Lung (tissue), 13 donors: ENCODE results near the gene OPHN1. TPM values are rescaled to one million over a fixed set of nuclear protein-coding genes. Genes with fewer than 3 reads are reported as not detected.

Experiments used
- ATAC-seq: fragments of 200-7000 bp; cut with Tn5 transposase; one replicate; pipeline ENCODE4 v1.9.1; 2020; ENCODE audit warnings: moderate number of reproducible peaks; ENCODE audit not compliant: insufficient read depth, low FRiP score
- DNase-seq, 3 donors: peaks; one replicate each; pipeline ENCODE4 v3.0.0-alpha.2; 2013 to 2017
- H3K27ac ChIP-seq, 2 donors: one replicate each; pipeline ENCODE4 v1.5.1; 2013; ENCODE audit warnings: mild to moderate bottlenecking in 2 of 2, moderate library complexity in 2 of 2, control low read depth in 1 of 2, inconsistent platforms in 1 of 2, low read depth in 1 of 2, low read length in 1 of 2
- H3K27me3 ChIP-seq, 3 donors: one replicate each; pipeline ENCODE4 v1.5.1; 2013; ENCODE audit warnings: low read length in 2 of 3; ENCODE audit not compliant: control insufficient read depth in 3 of 3, insufficient read depth in 3 of 3
- H3K36me3 ChIP-seq, 4 donors: one replicate each; pipeline ENCODE4 v1.5.1; 2013; ENCODE audit warnings: low read length in 4 of 4, mild to moderate bottlenecking in 1 of 4, moderate library complexity in 1 of 4; ENCODE audit not compliant: control insufficient read depth in 4 of 4, insufficient read depth in 4 of 4
- H3K4me1 ChIP-seq, 5 donors: one replicate each; pipeline ENCODE4 v1.5.1; 2013; ENCODE audit warnings: low read length in 5 of 5, mild to moderate bottlenecking in 2 of 5, moderate library complexity in 1 of 5; ENCODE audit not compliant: control insufficient read depth in 5 of 5, insufficient read depth in 5 of 5
- H3K4me3 ChIP-seq: one replicate; pipeline ENCODE4 v1.5.1; 2013; ENCODE audit warnings: mild to moderate bottlenecking, control low read depth, moderate library complexity
- H3K9ac ChIP-seq, 2 donors: one replicate each; pipeline ENCODE4 v1.5.1; 2013; ENCODE audit warnings: low read length in 2 of 2, control low read depth in 1 of 2; ENCODE audit not compliant: insufficient read depth in 1 of 2
- H3K9me3 ChIP-seq, 4 donors: one replicate each; pipeline ENCODE4 v1.5.1; 2013; ENCODE audit warnings: low read length in 3 of 4, mild to moderate bottlenecking in 1 of 4, moderate library complexity in 1 of 4; ENCODE audit not compliant: control insufficient read depth in 4 of 4, insufficient read depth in 3 of 4
- CTCF ChIP-seq: IDR thresholded peaks from 2 replicates; pipeline ENCODE4 v1.5.1; 2012; ENCODE audit warnings: mild to moderate bottlenecking; ENCODE audit errors: control extremely low read depth, extremely low read depth
- polyA plus RNA-seq, 2 donors: library from polyadenylated mRNA; stranded (reverse); fragments of 200-250 nt; gene quantifications; one replicate each; pipeline ENCODE4 v1.2.1, GENCODE V29; 2013
- small RNA-seq: library from RNA; depleted of rRNA; stranded (forward); fragments of <200 nt; gene quantifications from one replicate; pipeline ENCODE3, GENCODE V24; 2014; ENCODE audit warnings: low replicate concordance
- total RNA-seq, 2 donors: library from RNA; depleted of rRNA in 1 of 2; stranded (reverse); fragments of >200 nt in 1 of 2; gene quantifications; one replicate each; pipeline ENCODE4 v1.2.1, GENCODE V29; 2014 to 2021
- donor health status: control.
- donor health status: control.
- donor health status: Bipolar disorder and iron deficiency.
- donor health status: healthy.
- donor health status: DM: yes; HTN: yes; CAD: no.

Gene OPHN1
- total and polyA plus RNA-seq, 4 donors: 1.1 to 22.0 (median 6.8) TPM

DNA sequence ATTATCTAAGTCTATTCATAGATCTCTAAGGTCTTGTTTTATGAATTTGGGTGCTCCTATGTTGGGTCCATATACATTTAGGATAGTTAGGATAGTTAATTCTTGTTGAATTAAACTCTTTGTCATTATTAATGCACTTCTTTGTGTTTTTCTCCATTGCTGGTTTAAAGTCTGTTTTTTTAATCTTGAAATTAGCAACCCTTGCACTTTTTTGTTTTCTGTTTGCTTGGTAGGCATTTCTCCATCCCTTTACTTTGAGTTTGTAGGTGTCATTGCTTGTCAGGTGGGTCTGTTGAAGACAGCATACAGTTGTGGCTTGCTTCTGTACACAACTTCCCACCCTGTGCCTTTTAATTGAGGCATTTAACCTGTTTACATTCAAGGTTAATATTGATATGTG lies 434.8 kb downstream of the OPHN1 start:
- H3K27ac ChIP-seq: no peak overlapping the region
- no peak for TF ChIP-seq CTCF
- DNase-seq (no peak), ATAC-seq (no peak)
- H3K27me3 ChIP-seq: no peaks in the 10 kb centered on the region
- H3K4me3 ChIP-seq: no peak overlapping the region
- no peaks in the 10 kb centered on the region for H3K4me1 ChIP-seq
- H3K9ac ChIP-seq: no peak overlapping the region
- peaks cover 0 to 17% (median 3%) of the 10 kb centered on the region in 4 donors for H3K9me3 ChIP-seq
- H3K36me3 ChIP-seq: no peaks in the 10 kb centered on the region

Small RNAs within 50 kb of the gene (small RNA-seq; reads per million reads assigned to genes)
- gene RF00019 (not detected), gene RNU6-1225P (not detected)

Other genes with a start within 250 kb of the OPHN1 start
- 10 to 100 TPM; 44.6 to 46.3 TPM for gene YIPF6, start 65.6 kb upstream of the OPHN1 start, total RNA-seq
- 10 to 100 TPM; 10.3 to 17.7 TPM for gene YIPF6, start 65.6 kb upstream of the OPHN1 start, polyA plus RNA-seq
- 10 to 100 TPM; 17.5 to 20.2 TPM for gene STARD8, start 214.2 kb upstream of the OPHN1 start, total RNA-seq
- 10 to 100 TPM in 1 of 2 donors, 1 to 10 TPM in 1; 5.7 to 19.4 TPM for gene STARD8, start 214.2 kb upstream of the OPHN1 start, polyA plus RNA-seq